Vagina (tissue), 2 donors: ENCODE data around the gene PPFIA1. TPM values are rescaled to one million over a fixed set of nuclear protein-coding genes. Genes with fewer than 3 reads are reported as not detected.

ENCODE experiments used
- DNase-seq, 2 donors: peaks; one replicate each; pipeline ENCODE4 v3.0.0-alpha.2; 2017; ENCODE audit errors: extremely low spot score in 2 of 2
- H3K27ac ChIP-seq: fragments of 200-600 bp; sonication (generic); one replicate; pipeline ENCODE4 v1.5.1; 2019
- H3K27me3 ChIP-seq: fragments of 200-600 bp; sonication (generic); one replicate; pipeline ENCODE4 v1.5.1; 2019
- H3K36me3 ChIP-seq, 2 donors: fragments of 200-600 bp; sonication (generic); one replicate each; pipeline ENCODE4 v1.5.1; 2017 to 2019
- H3K4me1 ChIP-seq: fragments of 200-600 bp; sonication (generic); one replicate; pipeline ENCODE4 v1.5.1; 2019
- H3K4me3 ChIP-seq, 2 donors: fragments of 200-600 bp; sonication (generic); 1 replicate in 1 of 2; 2 replicates in 1 of 2; pipeline ENCODE4 v1.5.1; 2016 to 2019
- H3K9me3 ChIP-seq: fragments of 200-600 bp; sonication (generic); one replicate; pipeline ENCODE4 v1.5.1; 2019
- CTCF ChIP-seq, 3 experiments: fragments of 450-650 bp in 2 of 3; fragments of 200-600 bp in 1 of 3; sonication (generic) in 1 of 3; IDR thresholded peaks; one replicate each; pipeline ENCODE4 v1.5.1; 2017 to 2019; ENCODE audit warnings: antibody characterized with exemption in 3 of 3, mild to moderate bottlenecking in 2 of 3, moderate library complexity in 2 of 3
- POLR2A ChIP-seq, 2 donors: fragments of 450-650 bp; IDR thresholded peaks; one replicate each; pipeline ENCODE4 v1.6.1; 2017; ENCODE audit warnings: antibody characterized with exemption in 2 of 2, mild to moderate bottlenecking in 2 of 2, moderate library complexity in 2 of 2
- POLR2AphosphoS5 ChIP-seq, 2 donors: sonication (generic); formaldehyde crosslinking; IDR thresholded peaks; one replicate each; pipeline ENCODE4 v1.9.0; 2017; ENCODE audit warnings: antibody characterized with exemption in 2 of 2, mild to moderate bottlenecking in 2 of 2, low read depth in 1 of 2; ENCODE audit not compliant: insufficient read depth in 1 of 2
- intact Hi-C: fragments of 100-400 bp; cut with DNase I; formaldehyde crosslinking; loops from one replicate; pipeline ENCODE4 v1.15.1; 2023
- total RNA-seq: library from RNA; depleted of rRNA; stranded (reverse); fragments of >200 nt; gene quantifications from one replicate; pipeline ENCODE4 v1.2.3, GENCODE V29; 2016

The PPFIA1 gene
- total RNA-seq, 1 donor from 2014 or later = 54.3 TPM

- no peak for TF ChIP-seq CTCF (IDR thresholded peaks at IDR 0.05)
- no peak for TF ChIP-seq POLR2AphosphoS5 (IDR thresholded peaks at IDR 0.05; ENCODE audit: insufficient read depth in 1 of 2, low read depth in 1 of 2)
- no peak for TF ChIP-seq POLR2A (IDR thresholded peaks at IDR 0.05)
- no peaks in the 10 kb centered on the region for H3K36me3 ChIP-seq
- intact Hi-C loops = no loop called here
- DNase-seq = no peak
- no peaks in the 10 kb centered on the region for H3K27me3 ChIP-seq
- H3K4me1 ChIP-seq = no peaks in the 10 kb centered on the region
- H3K4me3 ChIP-seq = no peak overlapping the region
- H3K9me3 ChIP-seq = no peaks in the 10 kb centered on the region
- no peak overlapping the region for H3K27ac ChIP-seq
These were observed 40.8 kb upstream of the PPFIA1 start for GRCh38 chr11:70229737-70230136.

- no peaks in the 10 kb centered on the region for H3K4me1 ChIP-seq
- no peaks in the 10 kb centered on the region for H3K27me3 ChIP-seq
- TF ChIP-seq POLR2AphosphoS5 (IDR thresholded peaks at IDR 0.05; ENCODE audit: insufficient read depth in 1 of 2, low read depth in 1 of 2) = no peak
- no peak for TF ChIP-seq POLR2A (IDR thresholded peaks at IDR 0.05)
- no peak for TF ChIP-seq CTCF (IDR thresholded peaks at IDR 0.05)
- H3K9me3 ChIP-seq = no peaks in the 10 kb centered on the region
- H3K4me3 ChIP-seq = no peak overlapping the region
- intact Hi-C loops = no loop called here
- DNase-seq = no peak
- H3K27ac ChIP-seq = no peak overlapping the region
- H3K36me3 ChIP-seq = no peaks in the 10 kb centered on the region
These were observed 40.2 kb upstream of the PPFIA1 start for GRCh38 chr11:70230151-70230839.

GRCh38 chr11:70230840-70231710 lies 39.4 kb upstream of the PPFIA1 start:
- TF ChIP-seq POLR2A (IDR thresholded peaks at IDR 0.05) (no peak), POLR2AphosphoS5 (IDR thresholded peaks at IDR 0.05; ENCODE audit: insufficient read depth in 1 of 2, low read depth in 1 of 2) (no peak), CTCF (IDR thresholded peaks at IDR 0.05) (no peak)
- H3K9me3 ChIP-seq = no peaks in the 10 kb centered on the region
- intact Hi-C loops = no loop called here
- H3K4me3 ChIP-seq = no peak overlapping the region
- H3K36me3 ChIP-seq = no peaks in the 10 kb centered on the region
- H3K27ac ChIP-seq = no peak overlapping the region
- no peaks in the 10 kb centered on the region for H3K4me1 ChIP-seq
- H3K27me3 ChIP-seq = no peaks in the 10 kb centered on the region
- no peak for DNase-seq

- no peak for DNase-seq
- intact Hi-C loops = no loop called here
- Histone ChIP-seq H3K27me3 (no peaks in the 10 kb centered on the region), H3K9me3 (no peaks in the 10 kb centered on the region), H3K27ac (no peak overlapping the region), H3K36me3 (no peaks in the 10 kb centered on the region), H3K4me3 (no peak overlapping the region), H3K4me1 (no peaks in the 10 kb centered on the region)
- TF ChIP-seq POLR2A (IDR thresholded peaks at IDR 0.05) (no peak), POLR2AphosphoS5 (IDR thresholded peaks at IDR 0.05; ENCODE audit: insufficient read depth in 1 of 2, low read depth in 1 of 2) (no peak), CTCF (IDR thresholded peaks at IDR 0.05) (no peak)
These were observed 37.5 kb upstream of the PPFIA1 start for GRCh38 chr11:70233034-70233433.

- Histone ChIP-seq H3K9me3 (no peaks in the 10 kb centered on the region), H3K4me1 (no peaks in the 10 kb centered on the region), H3K27ac (no peak overlapping the region), H3K36me3 (no peaks in the 10 kb centered on the region), H3K4me3 (no peak overlapping the region), H3K27me3 (no peaks in the 10 kb centered on the region)
- TF ChIP-seq CTCF (IDR thresholded peaks at IDR 0.05) (no peak), POLR2AphosphoS5 (IDR thresholded peaks at IDR 0.05; ENCODE audit: insufficient read depth in 1 of 2, low read depth in 1 of 2) (peak in 1 of 2 donors; percentile 19), POLR2A (IDR thresholded peaks at IDR 0.05) (no peak)
- DNase-seq = no peak
- intact Hi-C loops = no loop called here
These were observed 37.0 kb upstream of the PPFIA1 start for GRCh38 chr11:70233511-70233934.
